KMS-11 (cell line): Measurements from ENCODE around the gene NOL6.
"Not testable (repeated sequence)": the region's sequence is repeated elsewhere in the genome, so short reads cannot be mapped to it uniquely, and the experiment has no call there.

ENCODE experiments used
- H2AFZ ChIP-seq: fragments of 200-600 bp; sonication (generic); 2 replicates; pipeline ENCODE4 v1.6.1; 2016; ENCODE audit warnings: antibody characterized with exemption, mixed run types, low read depth
- H3K27ac ChIP-seq: fragments of 200-600 bp; sonication (generic); 2 replicates; pipeline ENCODE4 v1.6.1; 2016; ENCODE audit warnings: mild to moderate bottlenecking, mixed run types
- H3K27me3 ChIP-seq: fragments of 200-600 bp; sonication (generic); 2 replicates; pipeline ENCODE4 v1.6.1; 2017; ENCODE audit warnings: mild to moderate bottlenecking, low read depth, mixed run types, moderate library complexity; ENCODE audit not compliant: insufficient read depth
- H3K36me3 ChIP-seq: fragments of 200-600 bp; sonication (generic); 2 replicates; pipeline ENCODE4 v1.6.1; 2017; ENCODE audit warnings: mild to moderate bottlenecking, mixed run types; ENCODE audit not compliant: insufficient read depth
- H3K4me1 ChIP-seq: fragments of 200-600 bp; sonication (generic); 2 replicates; pipeline ENCODE4 v1.6.1; 2016; ENCODE audit warnings: mild to moderate bottlenecking, low read depth, mixed run types; ENCODE audit not compliant: poor library complexity, severe bottlenecking
- H3K4me2 ChIP-seq: fragments of 200-600 bp; sonication (generic); 2 replicates; pipeline ENCODE4 v1.7.0; 2016; ENCODE audit warnings: mild to moderate bottlenecking, mixed run types
- H3K4me3 ChIP-seq: fragments of 200-600 bp; sonication (generic); IDR thresholded peaks from 2 replicates; pipeline ENCODE4 v1.6.1; 2017; ENCODE audit warnings: low read depth, low read length, mixed read lengths; ENCODE audit not compliant: insufficient read depth
- H3K79me2 ChIP-seq: fragments of 200-600 bp; sonication (generic); 2 replicates; pipeline ENCODE4 v1.6.1; 2016; ENCODE audit warnings: low read depth, mixed run types; ENCODE audit not compliant: insufficient read depth
- H3K9ac ChIP-seq: fragments of 200-600 bp; sonication (generic); 2 replicates; pipeline ENCODE4 v1.6.1; 2016; ENCODE audit warnings: mild to moderate bottlenecking, mixed run types
- H4K20me1 ChIP-seq: fragments of 200-600 bp; sonication (generic); 2 replicates; pipeline ENCODE4 v1.6.1; 2016; ENCODE audit warnings: mild to moderate bottlenecking, mixed run types; ENCODE audit not compliant: insufficient read depth
- TF ChIP-seq, protein P1 (sequence below): fragments of 200-600 bp; sonication (generic); conservative IDR thresholded peaks from 2 replicates; pipeline ENCODE4 v1.6.1; 2017; ENCODE audit warnings: low read depth, mild to moderate bottlenecking, antibody characterized with exemption, low read length, moderate library complexity, mixed read lengths

The NOL6 gene

GRCh38 chr9:33458444-33458843 lies 15.3 kb downstream of the NOL6 start:
- H3K27ac ChIP-seq: no peak overlapping the region
- no peak overlapping the region for H3K4me3 ChIP-seq
- H4K20me1 ChIP-seq: no peaks in the 10 kb centered on the region
- H3K9ac ChIP-seq: no peak overlapping the region
- H3K36me3 ChIP-seq: peaks cover 7% of the 10 kb centered on the region; the same call in 1 of the 2 replicates
- no peaks in the 10 kb centered on the region for H3K79me2 ChIP-seq
- H3K27me3 ChIP-seq: no peaks in the 10 kb centered on the region
- no peak overlapping the region for H2AFZ ChIP-seq
- TF ChIP-seq, protein P1, sequence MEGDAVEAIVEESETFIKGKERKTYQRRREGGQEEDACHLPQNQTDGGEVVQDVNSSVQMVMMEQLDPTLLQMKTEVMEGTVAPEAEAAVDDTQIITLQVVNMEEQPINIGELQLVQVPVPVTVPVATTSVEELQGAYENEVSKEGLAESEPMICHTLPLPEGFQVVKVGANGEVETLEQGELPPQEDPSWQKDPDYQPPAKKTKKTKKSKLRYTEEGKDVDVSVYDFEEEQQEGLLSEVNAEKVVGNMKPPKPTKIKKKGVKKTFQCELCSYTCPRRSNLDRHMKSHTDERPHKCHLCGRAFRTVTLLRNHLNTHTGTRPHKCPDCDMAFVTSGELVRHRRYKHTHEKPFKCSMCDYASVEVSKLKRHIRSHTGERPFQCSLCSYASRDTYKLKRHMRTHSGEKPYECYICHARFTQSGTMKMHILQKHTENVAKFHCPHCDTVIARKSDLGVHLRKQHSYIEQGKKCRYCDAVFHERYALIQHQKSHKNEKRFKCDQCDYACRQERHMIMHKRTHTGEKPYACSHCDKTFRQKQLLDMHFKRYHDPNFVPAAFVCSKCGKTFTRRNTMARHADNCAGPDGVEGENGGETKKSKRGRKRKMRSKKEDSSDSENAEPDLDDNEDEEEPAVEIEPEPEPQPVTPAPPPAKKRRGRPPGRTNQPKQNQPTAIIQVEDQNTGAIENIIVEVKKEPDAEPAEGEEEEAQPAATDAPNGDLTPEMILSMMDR: no peak
- H3K4me2 ChIP-seq: no peak overlapping the region
- peaks cover 31% of the 10 kb centered on the region for H3K4me1 ChIP-seq

DNA sequence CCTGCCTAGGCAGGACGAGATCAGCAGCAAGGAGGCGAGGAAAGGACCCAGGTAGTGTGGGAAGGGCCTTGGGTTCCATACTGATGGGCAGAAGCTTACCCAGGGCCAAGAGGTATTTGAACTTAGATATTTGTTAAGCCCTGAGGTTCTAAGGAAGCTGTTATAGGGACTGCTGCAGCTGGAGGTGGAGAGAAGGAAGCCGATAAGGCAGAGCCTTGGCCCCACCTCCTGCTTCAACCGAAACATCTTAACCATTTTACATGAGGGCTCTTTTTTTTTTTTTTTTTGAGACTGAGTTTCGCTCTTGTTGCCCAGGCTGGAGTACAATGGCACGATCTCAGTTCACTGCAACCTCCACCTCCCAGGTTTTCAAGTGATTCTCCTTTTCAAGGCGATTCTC lies 17.8 kb downstream of the NOL6 start:
- H3K4me2 ChIP-seq: peak overlapping the region; percentile 34
- H3K27ac ChIP-seq: no peak overlapping the region
- H3K79me2 ChIP-seq: no peaks in the 10 kb centered on the region
- no peak overlapping the region for H3K4me3 ChIP-seq
- H3K9ac ChIP-seq: no peak overlapping the region
- no peaks in the 10 kb centered on the region for H3K36me3 ChIP-seq
- H3K27me3 ChIP-seq: no peaks in the 10 kb centered on the region
- H4K20me1 ChIP-seq: no peaks in the 10 kb centered on the region
- no peak overlapping the region for H2AFZ ChIP-seq
- peaks cover 43% of the 10 kb centered on the region for H3K4me1 ChIP-seq
- TF ChIP-seq, protein P1: no peak

DNA sequence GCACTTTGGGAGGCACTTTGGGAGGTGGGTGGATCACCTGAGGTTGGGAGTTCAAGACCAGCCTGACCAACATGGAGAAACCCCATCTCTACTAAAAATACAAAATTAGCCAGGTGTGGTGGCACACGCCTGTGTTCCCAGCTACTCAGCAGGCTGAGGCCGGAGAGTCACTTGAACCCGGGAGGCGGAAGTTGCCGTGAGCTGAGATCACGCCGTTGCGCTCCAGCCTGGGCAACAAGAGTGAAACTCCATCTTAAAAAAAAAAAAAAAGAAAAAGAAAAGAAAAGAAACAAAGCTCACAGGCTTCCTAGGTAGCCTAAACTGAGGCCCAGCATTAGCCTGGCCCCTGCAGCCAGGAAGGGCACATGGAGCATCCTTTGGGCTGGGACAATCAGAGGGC lies 18.3 kb downstream of the NOL6 start:
- not testable (repeated sequence) for H4K20me1 ChIP-seq, H3K9ac ChIP-seq, H3K27ac ChIP-seq, H3K4me3 ChIP-seq, H2AFZ ChIP-seq, H3K27me3 ChIP-seq, H3K79me2 ChIP-seq, H3K36me3 ChIP-seq
- H3K4me1 ChIP-seq: peaks cover 43% of the 10 kb centered on the region
- peak overlapping the region; percentile 34 for H3K4me2 ChIP-seq

GRCh38 chr9:33454661-33455026 lies 19.1 kb downstream of the NOL6 start:
- H3K36me3 ChIP-seq, H3K27me3 ChIP-seq, H4K20me1 ChIP-seq, H3K79me2 ChIP-seq, H3K4me3 ChIP-seq, H3K9ac ChIP-seq: not testable (repeated sequence)
- H3K4me2 ChIP-seq: peak overlapping the region; percentile 60; the same call in 1 of the 2 replicates
- peaks cover 43% of the 10 kb centered on the region for H3K4me1 ChIP-seq
- H3K27ac ChIP-seq: peak overlapping the region; percentile 57
- H2AFZ ChIP-seq: 0 out of 2 replicates have a peak overlapping the region, but pooled peaks have one; percentile 16

DNA sequence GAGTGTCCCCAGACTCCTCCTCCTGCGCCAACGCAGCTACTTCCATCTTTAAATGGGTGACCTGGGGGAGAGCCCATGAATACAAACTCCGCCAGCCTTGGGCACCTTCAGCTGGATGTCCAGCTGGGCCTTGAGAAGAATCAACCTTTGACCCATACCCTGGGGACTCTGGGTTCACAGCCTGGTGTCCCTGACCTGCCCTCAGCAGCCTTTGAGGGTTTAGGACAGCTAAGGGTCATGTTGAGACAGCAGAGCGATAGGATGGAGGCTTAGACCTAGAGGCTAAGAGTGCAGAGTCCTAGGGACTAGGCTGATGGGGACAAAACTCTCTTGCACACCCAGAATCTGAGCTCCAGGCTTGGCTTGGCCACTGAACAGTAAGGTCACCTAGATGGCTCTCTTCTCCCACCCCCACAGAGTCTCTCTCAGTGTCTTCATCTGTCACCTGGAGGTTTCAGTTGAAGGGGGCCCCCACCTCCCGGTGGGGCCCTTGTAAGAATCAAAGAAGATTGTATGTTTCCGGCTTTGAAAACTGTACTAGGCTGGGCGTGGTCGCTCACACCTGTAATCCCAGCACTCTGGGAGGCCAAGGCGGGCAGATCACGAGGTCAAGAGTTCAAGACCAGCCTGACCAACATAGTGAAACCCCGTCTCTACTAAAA lies 19.6 kb downstream of the NOL6 start:
- Histone ChIP-seq H3K79me2 (no peaks in the 10 kb centered on the region), H3K27ac (peak overlapping the region; percentile 57), H2AFZ (0 out of 2 replicates have a peak overlapping the region, but pooled peaks have one; percentile 16), H4K20me1 (no peaks in the 10 kb centered on the region), H3K9ac (no peak overlapping the region), H3K4me1 (peaks cover 43% of the 10 kb centered on the region), H3K27me3 (no peaks in the 10 kb centered on the region), H3K4me2 (peak overlapping the region; percentile 60; the same call in 1 of the 2 replicates), H3K36me3 (no peaks in the 10 kb centered on the region), H3K4me3 (no peak overlapping the region)
- TF ChIP-seq, protein P1: no peak
